Germinal center (tissue), 1 donor: ENCODE data around the gene CCDC138.

Experiments used
- DNase-seq: peaks from one replicate; pipeline ENCODE4 v3.0.0; 2012; ENCODE audit warnings: mixed read lengths, low spot score

The CCDC138 gene

GRCh38 chr2:108829578-108830310 lies 43.2 kb downstream of the CCDC138 start:
- DNase-seq, result no peak

GRCh38 chr2:108833219-108833618 lies 46.6 kb downstream of the CCDC138 start:
- no peak for DNase-seq

- no peak for DNase-seq
Measured at GRCh38 chr2:108834620-108835019, 48.0 kb downstream of the CCDC138 start.

- DNase-seq, result no peak
Measured at GRCh38 chr2:108835040-108835439, 48.5 kb downstream of the CCDC138 start.

- no peak for DNase-seq
Measured at GRCh38 chr2:108837198-108837597, 50.6 kb downstream of the CCDC138 start.

GRCh38 chr2:108841506-108841905 lies 54.9 kb downstream of the CCDC138 start:
- no peak for DNase-seq

GRCh38 chr2:108845923-108846322 lies 59.4 kb downstream of the CCDC138 start:
- DNase-seq, result no peak

- no peak for DNase-seq
Measured at GRCh38 chr2:108847000-108847399, 60.4 kb downstream of the CCDC138 start.

- DNase-seq, result no peak
Measured at GRCh38 chr2:108852375-108852774, 65.8 kb downstream of the CCDC138 start.

- no peak for DNase-seq
Measured at GRCh38 chr2:108853421-108853820, 66.8 kb downstream of the CCDC138 start.

GRCh38 chr2:108854484-108854883 lies 67.9 kb downstream of the CCDC138 start:
- DNase-seq, result no peak

- no peak for DNase-seq
Measured at GRCh38 chr2:108855194-108855593, 68.6 kb downstream of the CCDC138 start.

- no peak for DNase-seq
Measured at GRCh38 chr2:108858894-108859293, 72.3 kb downstream of the CCDC138 start.

GRCh38 chr2:108866041-108866440 lies 79.5 kb downstream of the CCDC138 start:
- DNase-seq, result no peak

- no peak for DNase-seq
Measured at GRCh38 chr2:108868911-108869310, 82.3 kb downstream of the CCDC138 start.

- DNase-seq, result no peak
Measured at GRCh38 chr2:108869542-108869941, 83.0 kb downstream of the CCDC138 start.

- no peak for DNase-seq
Measured at GRCh38 chr2:108870069-108870644, 83.6 kb downstream of the CCDC138 start.

- DNase-seq, result no peak
Measured at GRCh38 chr2:108877506-108877905, 90.9 kb downstream of the CCDC138 start.

GRCh38 chr2:108878276-108878675 lies 91.7 kb downstream of the CCDC138 start:
- no peak for DNase-seq

GRCh38 chr2:108884619-108885018 lies 98.0 kb downstream of the CCDC138 start:
- no peak for DNase-seq

GRCh38 chr2:108889907-108890306 lies 103.3 kb downstream of the CCDC138 start:
- no peak for DNase-seq

- DNase-seq, result no peak
Measured at GRCh38 chr2:108893277-108893676, 106.7 kb downstream of the CCDC138 start.

- no peak for DNase-seq
Measured at GRCh38 chr2:108894766-108895165, 108.2 kb downstream of the CCDC138 start.

- no peak for DNase-seq
Measured at GRCh38 chr2:108895188-108895587, 108.6 kb downstream of the CCDC138 start.
